H1 (cell line): ENCODE results near the gene NOX5. TPM values are rescaled to one million over a fixed set of nuclear protein-coding genes. Genes with fewer than 3 reads are reported as not detected.
A peak's percentile ranks its signal among the peaks of the same experiment; 100 is the strongest.

ENCODE experiments used
- ASH2L ChIP-seq: fragments of 200-600, 300-600 bp; sonication (generic); IDR thresholded peaks from one replicate; pipeline ENCODE4 v1.7.1; 2017; ENCODE audit warnings: low read length
- BCL11A ChIP-seq, 2 experiments: IDR thresholded peaks; one replicate each; pipeline ENCODE4 v1.6.1; 2011; ENCODE audit warnings: low read depth in 2 of 2, low read length in 2 of 2, mild to moderate bottlenecking in 2 of 2
- CREB1 ChIP-seq: IDR thresholded peaks from 2 replicates; pipeline ENCODE4 v1.6.1; 2012; ENCODE audit warnings: inconsistent platforms
- CTCF ChIP-seq, 3 experiments: IDR thresholded peaks; 1 replicate in 2 of 3; 2 replicates in 1 of 3; pipeline versions ENCODE4 v1.5.1 to v1.6.1; 2011; ENCODE audit warnings: low read length in 3 of 3, mild to moderate bottlenecking in 3 of 3, inconsistent platforms in 2 of 3, low read depth in 1 of 3, moderate library complexity in 1 of 3; ENCODE audit not compliant: insufficient read depth in 1 of 3; ENCODE audit errors: control extremely low read depth in 1 of 3
- E2F6 ChIP-seq: IDR thresholded peaks from 2 replicates; pipeline ENCODE4 v1.6.1; 2012; ENCODE audit warnings: inconsistent platforms
- EGR1 ChIP-seq: IDR thresholded peaks from 2 replicates; pipeline ENCODE4 v1.6.1; 2011; ENCODE audit warnings: low read depth, low read length, borderline replicate concordance
- JUND ChIP-seq: IDR thresholded peaks from 2 replicates; pipeline ENCODE4 v1.6.1; 2011; ENCODE audit warnings: mild to moderate bottlenecking, improper control_type of control experiment, low read length
- MAFK ChIP-seq: IDR thresholded peaks from 2 replicates; pipeline ENCODE4 v1.6.1; 2012; ENCODE audit warnings: low read depth, mild to moderate bottlenecking, improper control_type of control experiment, low read length
- MAX ChIP-seq: IDR thresholded peaks from 2 replicates; pipeline ENCODE4 v1.6.1; 2012; ENCODE audit warnings: inconsistent platforms
- PHF8 ChIP-seq: fragments of 200-600 bp; sonication (generic); conservative IDR thresholded peaks from 2 replicates; pipeline ENCODE4 v1.7.1; 2012; ENCODE audit warnings: low read depth, mild to moderate bottlenecking, inconsistent platforms, low read length, moderate library complexity
- POU5F1 ChIP-seq: IDR thresholded peaks from 2 replicates; pipeline ENCODE4 v1.6.1; 2011; ENCODE audit warnings: low read depth, mild to moderate bottlenecking, low read length, moderate library complexity
- RNF2 ChIP-seq: fragments of 200-900, 300-1000 bp; sonication (generic); IDR thresholded peaks from 2 replicates; pipeline ENCODE4 v1.7.1; 2016; ENCODE audit warnings: borderline replicate concordance, low read depth, mild to moderate bottlenecking, antibody characterized with exemption, low read length; ENCODE audit not compliant: poor library complexity, severe bottlenecking; ENCODE audit errors: missing control alignments
- RXRA ChIP-seq: IDR thresholded peaks from 2 replicates; pipeline ENCODE4 v1.6.1; 2011; ENCODE audit warnings: low read depth, mild to moderate bottlenecking, low read length, moderate library complexity; ENCODE audit not compliant: insufficient read depth
- SIX5 ChIP-seq: IDR thresholded peaks from 2 replicates; pipeline ENCODE4 v1.6.1; 2011; ENCODE audit warnings: mild to moderate bottlenecking, low read depth, low read length
- SRF ChIP-seq: IDR thresholded peaks from 2 replicates; pipeline ENCODE4 v1.6.1; 2011; ENCODE audit warnings: mild to moderate bottlenecking, low read depth, low read length, moderate library complexity
- SUZ12 ChIP-seq: fragments of 200-600 bp; sonication (generic); IDR thresholded peaks from 2 replicates; pipeline ENCODE4 v1.6.1; 2012; ENCODE audit warnings: mild to moderate bottlenecking, inconsistent platforms, low read length, moderate library complexity, mixed read lengths
- TAF7 ChIP-seq: optimal IDR thresholded peaks from 2 replicates; pipeline ENCODE3; 2011; ENCODE audit warnings: low read depth, mild to moderate bottlenecking, inconsistent platforms, low read length, moderate library complexity, borderline replicate concordance
- TBP ChIP-seq: IDR thresholded peaks from 2 replicates; pipeline ENCODE4 v1.6.1; 2011; ENCODE audit warnings: low read depth, low read length, improper control_type of control experiment
- TCF12 ChIP-seq: IDR thresholded peaks from 2 replicates; pipeline ENCODE4 v1.6.1; 2011; ENCODE audit warnings: low read depth, mild to moderate bottlenecking, low read length
- TEAD4 ChIP-seq: IDR thresholded peaks from 2 replicates; pipeline ENCODE4 v1.6.1; 2012; ENCODE audit warnings: low read depth, low read length, inconsistent platforms, mixed read lengths
- YY1 ChIP-seq: IDR thresholded peaks from 2 replicates; pipeline ENCODE4 v1.6.1; 2011; ENCODE audit warnings: low read depth, mild to moderate bottlenecking, low read length
- polyA plus RNA-seq, 7 experiments: library from polyadenylated mRNA; depleted of rRNA in 3 of 7; stranded (reverse) in 5 of 7; unstranded in 2 of 7; fragments of >200 nt in 5 of 7; fragments of 200-250 nt in 2 of 7; gene quantifications; 1 replicate in 5 of 7; 2 replicates in 1 of 7; 4 replicates in 1 of 7; pipeline versions ENCODE4 v1.2.1 to v1.2.3, GENCODE V29; 2011 to 2013; ENCODE audit warnings: missing spikeins in 2 of 7, mixed read lengths in 2 of 7
- total RNA-seq: library from RNA; stranded (reverse); fragmentation: NEBNext Ultra II Directional; extraction: Animal tissue kit (Norgen Biotek cat#: 25700); gene quantifications from 2 replicates; pipeline ENCODE4 v1.2.1, GENCODE V29; 2021

NOX5 gene
- total and polyA plus RNA-seq, 2 of the 8 experiments (the other 6 are each of a cell fraction or from before 2014, with no cell fraction given), result under 0.01 TPM; not detected in 1

- TF ChIP-seq BCL11A (IDR thresholded peaks at IDR 0.05; ENCODE audit: low read depth in 2 of 2, low read length in 2 of 2) (no peak), SUZ12 (peak; percentile 38; the same call in 1 of the 2 replicates), POU5F1 (no peak), TCF12 (no peak), MAX (peak; percentile 87), MAFK (no peak), TEAD4 (0 out of 2 replicates have a peak, but pooled peaks have one; percentile 31), SIX5 (no peak), RNF2 (no peak), TAF7 (no peak), SRF (no peak), CTCF (IDR thresholded peaks at IDR 0.05; ENCODE audit: control extremely low read depth in 1 of 3, insufficient read depth in 1 of 3, low read depth in 1 of 3, low read length in 3 of 3) (no peak), E2F6 (peak; percentile 27; the same call in 1 of the 2 replicates), JUND (no peak), PHF8 (peak; percentile 37; the same call in 1 of the 2 replicates), TBP (peak; percentile 29; the same call in 1 of the 2 replicates), EGR1 (0 out of 2 replicates have a peak, but pooled peaks have one; percentile 38), RXRA (no peak), YY1 (no peak), CREB1 (peak; percentile 37; the same call in 1 of the 2 replicates), ASH2L (peak; percentile 52)
Observed at GRCh38 chr15:69074001-69074842, 59.7 kb downstream of the NOX5 start (continued).
